Fibroblast of the aortic adventitia (primary cell): Measurements from ENCODE around the gene PPIL6. TPM values are rescaled to one million over a fixed set of nuclear protein-coding genes. Genes with fewer than 3 reads are reported as not detected.

Experiments
- DNase-seq: peaks from one replicate; pipeline ENCODE4 v3.0.0-alpha.2; 2010; ENCODE audit warnings: low read depth
- H3K4me3 ChIP-seq: 2 replicates; pipeline ENCODE4 v1.5.1; 2011; ENCODE audit warnings: low read depth, mild to moderate bottlenecking, control low read depth, low read length, moderate library complexity
- CTCF ChIP-seq: IDR thresholded peaks from 2 replicates; pipeline ENCODE4 v1.5.1; 2011; ENCODE audit warnings: mild to moderate bottlenecking, low read length, control low read depth, inconsistent platforms; ENCODE audit not compliant: insufficient read depth
- total RNA-seq: library from RNA; depleted of rRNA; stranded (reverse); fragments of >200 nt; gene quantifications from 2 replicates; pipeline ENCODE4 v1.2.3, GENCODE V29; 2012; ENCODE audit warnings: low replicate concordance

The PPIL6 gene
- total RNA-seq, 1 donor: 5.8 TPM

- H3K4me3 ChIP-seq: no peak overlapping the region
- DNase-seq: no peak
- TF ChIP-seq CTCF: no peak
These were observed 9.6 kb upstream of the PPIL6 start for GRCh38 chr6:109449795-109450673.

DNA sequence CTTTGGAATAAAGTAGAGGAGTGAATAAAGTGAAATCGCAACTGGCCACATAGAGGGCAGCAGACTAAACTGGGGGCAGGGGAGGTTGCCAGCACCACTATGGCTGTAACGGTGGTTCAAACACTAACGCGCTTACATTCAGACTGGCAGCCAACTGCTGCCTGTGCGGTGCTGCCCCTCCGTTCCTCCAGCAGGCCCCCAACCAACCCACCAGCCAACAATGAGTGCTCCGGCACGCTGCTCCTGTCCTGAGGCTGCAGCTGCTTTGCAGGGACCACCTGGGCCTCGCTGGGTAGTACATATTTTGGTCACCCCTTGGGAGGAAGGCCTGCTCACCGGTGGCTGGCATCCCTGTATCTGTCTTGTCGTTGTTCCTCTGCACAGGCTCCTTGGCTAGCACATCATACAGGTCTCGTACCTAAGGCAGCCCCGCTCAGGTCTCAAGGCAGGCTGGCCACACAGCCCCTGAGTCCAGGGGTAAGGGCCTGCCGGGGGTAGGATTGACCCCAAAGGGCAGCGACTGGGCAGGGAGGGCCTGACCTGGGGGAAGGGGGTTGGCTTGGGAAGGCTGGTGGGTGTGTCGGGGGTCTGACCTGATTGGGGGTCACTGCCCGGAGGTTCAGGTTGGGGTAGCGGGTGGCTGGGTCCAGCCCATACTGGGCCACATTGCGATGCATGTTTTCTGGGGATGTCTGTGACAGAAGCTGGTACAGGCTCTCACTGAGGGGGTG is 8.8 kb upstream of the PPIL6 start:
- no peak for DNase-seq
- no peak for TF ChIP-seq CTCF
- no peak overlapping the region for H3K4me3 ChIP-seq

- DNase-seq: no peak
- H3K4me3 ChIP-seq: no peak overlapping the region
These were observed 8.2 kb upstream of the PPIL6 start for GRCh38 chr6:109448615-109449014.

DNA sequence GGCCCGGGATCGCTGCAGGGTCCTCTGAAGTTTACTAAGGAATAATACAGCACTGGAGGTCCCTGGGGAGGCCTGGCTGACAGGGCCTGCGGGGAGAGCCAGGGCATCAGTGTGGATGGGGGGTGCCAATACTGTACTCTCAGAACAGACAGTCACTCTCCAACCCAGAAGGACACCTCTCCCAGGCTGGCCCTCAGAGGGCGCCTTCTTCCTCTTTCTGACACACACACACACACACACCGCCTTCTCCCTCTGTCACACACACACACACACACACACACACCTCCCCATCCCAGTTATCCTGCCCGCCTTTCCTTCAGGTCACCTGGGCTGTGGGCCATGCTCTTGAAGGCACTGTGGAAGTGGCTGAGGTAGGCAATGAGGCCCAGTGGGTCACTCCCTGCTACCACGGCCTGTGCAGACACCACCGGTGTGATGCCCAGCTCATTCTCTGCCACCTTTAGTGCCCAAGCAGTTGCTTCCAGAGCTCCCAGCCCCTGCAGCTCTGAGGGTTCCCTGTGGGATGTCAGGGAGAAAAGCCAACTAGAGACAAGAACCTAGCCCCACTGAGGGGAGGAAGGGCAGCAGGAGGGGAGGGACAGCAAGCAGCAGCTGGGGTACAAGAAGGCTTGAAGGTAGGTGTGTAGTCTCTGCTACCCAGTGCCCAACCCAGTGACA is 7.6 kb upstream of the PPIL6 start:
- no peak for TF ChIP-seq CTCF
- DNase-seq: no peak
- no peak overlapping the region for H3K4me3 ChIP-seq

More at GRCh38 chr6:109448615-109449014, 8.2 kb upstream of the PPIL6 start:
- TF ChIP-seq CTCF: no peak

GRCh38 chr6:109447087-109447486 is 6.7 kb upstream of the PPIL6 start:
- H3K4me3 ChIP-seq: no peak overlapping the region
- DNase-seq: no peak
- no peak for TF ChIP-seq CTCF

DNA sequence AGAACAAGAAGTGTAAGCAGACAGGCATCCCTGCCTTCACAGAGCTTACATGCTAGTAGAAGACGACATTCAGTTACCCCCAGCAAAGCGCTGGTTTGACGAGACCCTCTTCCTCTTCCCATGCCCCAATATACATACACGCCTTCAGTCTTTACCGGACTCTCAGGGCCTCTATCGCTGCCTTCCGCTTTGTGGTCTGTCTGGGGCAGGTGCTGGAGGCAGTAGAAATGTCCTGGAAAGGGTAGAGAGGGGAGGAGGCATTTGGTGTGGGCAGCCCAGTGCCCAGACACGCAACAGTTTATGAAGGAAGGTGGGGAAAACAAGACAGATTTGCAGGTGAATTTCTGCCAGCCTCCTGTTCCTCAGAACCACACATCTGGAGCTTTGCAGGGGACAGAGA is 6.1 kb upstream of the PPIL6 start:
- DNase-seq: no peak
- TF ChIP-seq CTCF: no peak
- H3K4me3 ChIP-seq: no peak overlapping the region
